GM21526 (cell line): ENCODE results near the gene TAMALIN.

ENCODE experiments used
- ATAC-seq: cut with Tn5 transposase; IDR thresholded peaks from one replicate; pipeline ENCODE4 v1.9.1; 2021; ENCODE audit warnings: moderate library complexity; ENCODE audit not compliant: unreplicated experiment, low FRiP score

TAMALIN gene

GRCh38 chr12:52032804-52033445 is 26.2 kb downstream of the TAMALIN start:
- peak; percentile 86 for ATAC-seq

GRCh38 chr12:52033446-52034140 is 26.8 kb downstream of the TAMALIN start:
- no peak for ATAC-seq

- no peak for ATAC-seq
Measured at GRCh38 chr12:52035190-52035589, 28.4 kb downstream of the TAMALIN start.

- ATAC-seq: no peak
Measured at GRCh38 chr12:52035926-52036325, 29.2 kb downstream of the TAMALIN start.

- ATAC-seq: no peak
Measured at GRCh38 chr12:52036587-52037171, 29.9 kb downstream of the TAMALIN start.

DNA sequence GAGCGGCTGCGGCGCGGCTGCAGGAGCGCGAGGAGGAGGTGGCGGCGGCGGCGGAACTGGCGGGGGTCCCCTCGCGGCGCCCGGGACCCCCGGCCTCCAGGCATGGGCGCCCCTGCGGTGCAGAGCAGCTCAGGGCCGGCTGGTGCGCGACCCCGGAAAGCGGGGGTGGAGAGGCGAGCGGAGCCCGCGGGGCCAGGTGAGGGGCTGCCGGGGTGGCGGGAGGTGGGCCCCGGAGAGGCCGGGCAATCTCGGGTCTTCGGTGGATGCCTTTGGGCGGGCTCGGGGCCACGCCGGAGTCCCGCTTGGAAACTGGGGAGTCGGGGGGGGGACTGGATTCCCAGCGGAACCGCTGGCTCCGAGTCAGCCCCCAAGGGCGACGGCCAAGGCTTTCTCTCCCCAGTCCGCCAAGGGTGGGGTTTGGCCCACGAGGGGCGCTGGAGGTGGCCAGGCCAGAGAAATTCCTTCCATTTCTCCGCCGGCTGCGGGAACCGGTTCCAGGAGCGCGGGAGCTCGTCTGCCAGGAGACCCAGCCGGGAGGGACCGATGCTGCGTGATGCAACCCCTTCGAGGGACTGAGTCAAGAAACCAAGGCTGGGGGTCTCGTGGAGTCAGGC is 30.6 kb downstream of the TAMALIN start:
- no peak for ATAC-seq

GRCh38 chr12:52038447-52038846 is 31.7 kb downstream of the TAMALIN start:
- ATAC-seq: no peak

- ATAC-seq: no peak
Measured at GRCh38 chr12:52041035-52041434, 34.3 kb downstream of the TAMALIN start.

DNA sequence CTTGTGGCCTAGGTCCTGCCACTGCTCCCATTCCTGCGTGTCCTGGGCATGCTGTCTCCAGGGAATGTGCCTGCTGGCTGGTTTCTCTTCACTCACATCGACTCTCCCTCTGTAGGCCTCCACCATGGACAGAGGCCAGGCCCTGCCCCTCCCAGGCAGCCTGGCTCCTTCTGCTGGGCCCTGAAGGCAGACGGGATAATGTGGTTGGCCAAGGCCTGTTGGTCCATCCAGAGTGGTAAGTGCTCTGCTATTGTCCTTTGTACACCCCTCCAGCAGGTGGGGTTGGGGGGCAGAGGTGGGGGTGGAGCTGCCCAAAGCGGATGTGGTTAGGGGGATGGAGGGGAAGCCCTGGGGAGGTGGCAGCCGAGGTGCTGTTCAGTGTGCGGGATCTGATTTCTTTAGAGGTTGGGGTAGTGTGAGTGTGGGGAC is 35.0 kb downstream of the TAMALIN start:
- ATAC-seq: no peak

GRCh38 chr12:52042706-52043385 is 36.1 kb downstream of the TAMALIN start:
- no peak for ATAC-seq

- no peak for ATAC-seq
Measured at GRCh38 chr12:52043386-52044212, 36.9 kb downstream of the TAMALIN start.

- ATAC-seq: no peak
Measured at GRCh38 chr12:52044292-52044983, 37.7 kb downstream of the TAMALIN start.

DNA sequence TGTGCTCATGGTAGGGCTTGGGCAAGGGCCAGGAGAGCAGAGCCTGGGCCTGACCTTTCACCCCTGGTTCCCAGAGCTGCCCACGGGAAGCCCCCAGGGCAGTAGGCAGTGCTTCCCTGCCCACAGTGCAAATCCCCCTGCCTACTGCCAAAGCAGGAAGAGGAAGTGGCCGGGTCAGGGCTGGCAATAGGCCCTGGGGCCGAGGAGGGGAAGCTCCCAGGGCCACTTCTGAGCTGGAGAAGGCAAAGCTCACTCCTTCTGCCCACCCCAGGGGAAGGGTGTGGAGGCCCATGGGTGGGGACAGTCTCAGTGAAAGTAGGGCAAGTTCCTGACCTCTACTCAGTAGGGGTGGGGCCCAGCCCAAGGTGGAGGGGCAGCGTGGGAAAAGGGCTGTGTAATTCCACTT is 39.1 kb downstream of the TAMALIN start:
- ATAC-seq: no peak

DNA sequence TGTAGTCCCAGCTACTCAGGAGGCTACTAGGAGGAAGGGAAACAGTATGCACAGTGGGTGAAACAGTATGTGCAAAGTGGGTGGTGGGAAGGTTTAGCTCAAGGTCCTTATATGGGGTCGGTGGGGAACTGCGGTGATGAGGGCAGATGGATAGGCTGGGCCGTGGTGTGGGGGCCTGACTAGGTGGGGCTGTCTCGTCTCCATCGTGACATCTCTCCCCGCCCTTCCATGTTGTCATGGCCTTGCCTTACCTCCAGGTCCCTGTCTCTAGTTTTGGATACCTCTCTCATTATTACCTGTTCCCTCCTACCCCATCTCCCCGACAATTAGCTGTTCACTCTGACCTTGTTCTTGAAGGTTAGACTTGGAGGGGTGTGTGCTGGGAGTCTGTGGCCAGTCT is 40.1 kb downstream of the TAMALIN start:
- ATAC-seq: no peak

GRCh38 chr12:52049286-52049685 is 42.5 kb downstream of the TAMALIN start:
- ATAC-seq: no peak

GRCh38 chr12:52049688-52050087 is 42.9 kb downstream of the TAMALIN start:
- ATAC-seq: no peak

DNA sequence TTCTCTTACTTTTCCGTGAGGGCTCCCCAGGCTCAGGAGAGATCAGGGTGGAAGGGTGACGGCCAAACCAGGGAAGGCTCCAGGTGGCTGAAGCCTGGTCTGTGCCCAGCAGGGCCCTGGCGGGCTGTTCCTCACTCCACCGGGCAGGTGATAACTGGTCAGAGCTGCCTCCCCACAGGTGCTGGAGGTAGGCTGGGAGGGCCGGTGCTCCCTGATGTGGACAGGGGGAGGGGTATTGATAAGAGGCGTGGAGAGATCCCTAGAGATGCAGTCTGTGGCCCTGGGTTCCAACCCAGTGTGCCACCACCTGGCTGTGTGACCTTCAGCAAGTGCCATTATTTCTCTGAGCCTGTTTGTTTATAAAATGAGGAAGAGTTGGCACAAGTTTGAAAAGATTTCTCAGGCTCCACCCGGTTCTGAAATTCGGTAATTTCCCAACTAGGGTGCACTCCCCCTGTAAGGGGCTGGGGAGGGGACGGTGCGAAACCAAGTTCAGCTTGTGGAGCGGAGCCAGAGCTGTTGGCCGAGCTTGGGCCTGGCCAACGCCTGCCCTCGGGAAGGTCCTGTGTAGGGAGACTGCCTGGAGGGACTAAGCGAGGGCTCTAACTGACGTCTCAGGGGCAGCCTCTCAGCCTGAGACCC is 43.5 kb downstream of the TAMALIN start:
- no peak for ATAC-seq

DNA sequence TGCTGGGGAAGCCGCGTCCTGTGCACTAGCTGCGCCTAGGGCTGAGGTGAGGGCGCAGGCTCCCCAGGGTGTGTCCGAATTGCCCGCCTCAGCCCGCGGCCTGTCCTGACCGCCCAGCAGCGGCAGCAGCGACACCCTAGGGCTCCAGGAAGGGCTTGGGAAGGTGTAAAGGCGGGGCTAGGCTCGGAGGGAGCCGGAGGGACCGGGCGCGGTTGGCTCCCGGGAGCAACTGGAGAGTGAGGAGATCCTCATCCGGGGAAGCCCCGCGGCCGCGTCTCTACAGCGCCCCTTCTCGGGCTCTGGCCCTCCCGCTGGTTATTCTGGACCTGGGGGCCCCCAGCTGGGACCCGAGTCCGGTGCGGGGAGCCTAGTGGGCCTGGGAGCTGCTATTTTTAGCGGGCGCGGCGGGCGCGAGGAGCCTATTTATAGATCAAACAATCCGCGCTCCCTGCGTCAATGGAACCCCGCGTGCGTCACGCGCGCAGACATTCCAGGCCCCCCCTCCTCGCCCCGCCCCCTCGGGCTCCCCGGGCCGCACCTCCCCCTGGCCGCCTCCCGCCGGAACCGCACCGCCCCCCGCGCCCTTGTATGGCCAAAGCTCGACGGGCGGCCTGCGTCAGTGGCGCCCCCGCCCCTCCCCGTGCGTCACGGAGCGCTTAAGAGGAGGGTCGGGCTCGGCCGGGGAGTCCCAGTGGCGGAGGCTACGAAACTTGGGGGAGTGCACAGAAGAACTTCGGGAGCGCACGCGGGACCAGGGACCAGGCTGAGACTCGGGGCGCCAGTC is 44.2 kb downstream of the TAMALIN start, which contains the start of gene NR4A1:
Gene NR4A1 (plus strand): TSS at position 685 of the 784 bp plus-strand sequence. CDS start 2,887 bp downstream, outside the sequence.
- peak; percentile 75 for ATAC-seq
